ENCODE data around the gene MYO1D.
"Not testable (repeated sequence)": the region's sequence is repeated elsewhere in the genome, so short reads cannot be mapped to it uniquely, and the experiment has no call there.

MYO1D gene

GRCh38 chr17:32658470-32659418, 218.2 kb downstream of the MYO1D start:
- DNase-seq = no peak

GRCh38 chr17:32656886-32657285, 220.0 kb downstream of the MYO1D start:
- DNase-seq = no peak

- no peak for DNase-seq
These were observed 222.6 kb downstream of the MYO1D start for GRCh38 chr17:32654324-32654723.

- DNase-seq = no peak
These were observed 225.8 kb downstream of the MYO1D start for GRCh38 chr17:32651084-32651483.

- no peak for DNase-seq
These were observed 228.5 kb downstream of the MYO1D start for GRCh38 chr17:32648450-32648849.

- DNase-seq = no peak
These were observed 230.0 kb downstream of the MYO1D start for GRCh38 chr17:32646941-32647340.

- not testable (repeated sequence) for DNase-seq
These were observed 235.4 kb downstream of the MYO1D start for GRCh38 chr17:32641514-32641913.

- DNase-seq = no peak
These were observed 240.2 kb downstream of the MYO1D start for GRCh38 chr17:32636598-32637218.

GRCh38 chr17:32634167-32634566, 242.8 kb downstream of the MYO1D start:
- DNase-seq = no peak

GRCh38 chr17:32631341-32632096, 245.4 kb downstream of the MYO1D start:
- no peak for DNase-seq

GRCh38 chr17:32629563-32630190, 247.2 kb downstream of the MYO1D start:
- no peak for DNase-seq

- no peak for DNase-seq
These were observed 248.5 kb downstream of the MYO1D start for GRCh38 chr17:32628271-32629044.

- DNase-seq = no peak
These were observed 249.5 kb downstream of the MYO1D start for GRCh38 chr17:32627239-32627996.

- no peak for DNase-seq
These were observed 250.5 kb downstream of the MYO1D start for GRCh38 chr17:32626379-32626791.

GRCh38 chr17:32625971-32626370, 251.0 kb downstream of the MYO1D start:
- peak; percentile 29 for DNase-seq

- DNase-seq = no peak
These were observed 253.7 kb downstream of the MYO1D start for GRCh38 chr17:32623196-32623595.

- DNase-seq = no peak
These were observed 254.4 kb downstream of the MYO1D start for GRCh38 chr17:32622540-32622939.

GRCh38 chr17:32621612-32622312, 255.2 kb downstream of the MYO1D start:
- no peak for DNase-seq

GRCh38 chr17:32615326-32615725, 261.6 kb downstream of the MYO1D start:
- no peak for DNase-seq

- DNase-seq = no peak
These were observed 266.0 kb downstream of the MYO1D start for GRCh38 chr17:32610943-32611342.

Data from femur (tissue), 1 donor.